ENCODE results near the gene RPS19BP1.
A peak's percentile ranks its signal among the peaks of the same experiment; 100 is the strongest.
"Not testable (repeated sequence)": the region's sequence is repeated elsewhere in the genome, so short reads cannot be mapped to it uniquely, and the experiment has no call there.

Gene RPS19BP1

DNA sequence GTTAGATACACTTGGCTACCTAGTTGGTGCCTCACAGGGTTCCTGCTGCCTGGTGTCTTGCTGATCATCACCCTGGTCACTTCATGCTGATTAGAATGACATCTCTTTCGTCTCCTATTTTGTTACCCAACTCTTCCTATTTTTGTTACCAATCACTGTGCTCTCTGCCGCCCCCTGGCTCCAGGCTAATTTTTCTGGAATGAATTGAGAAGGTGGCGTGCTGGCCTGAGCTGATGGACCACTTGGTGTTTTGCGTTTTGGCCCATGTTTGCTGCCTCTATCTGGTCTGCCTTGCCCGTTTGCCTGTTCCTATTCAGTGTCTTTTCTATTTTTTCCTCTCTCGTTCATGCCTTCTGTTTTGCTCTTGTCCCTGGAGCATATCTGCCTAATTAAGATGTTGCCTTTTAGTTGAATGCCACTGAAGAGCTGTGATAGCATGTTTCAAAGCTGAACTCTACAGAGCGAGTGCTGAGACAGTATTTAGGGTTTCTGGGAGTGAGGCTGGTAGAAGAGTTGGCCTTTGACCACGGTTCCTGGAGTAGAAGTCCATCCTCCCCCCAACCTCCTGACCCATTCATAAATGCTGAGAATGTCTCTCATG is 18.1 kb downstream of the RPS19BP1 start:
- DNase-seq (ENCODE audit: low read depth in 2 of 2, low spot score in 1 of 2): no peak

DNA sequence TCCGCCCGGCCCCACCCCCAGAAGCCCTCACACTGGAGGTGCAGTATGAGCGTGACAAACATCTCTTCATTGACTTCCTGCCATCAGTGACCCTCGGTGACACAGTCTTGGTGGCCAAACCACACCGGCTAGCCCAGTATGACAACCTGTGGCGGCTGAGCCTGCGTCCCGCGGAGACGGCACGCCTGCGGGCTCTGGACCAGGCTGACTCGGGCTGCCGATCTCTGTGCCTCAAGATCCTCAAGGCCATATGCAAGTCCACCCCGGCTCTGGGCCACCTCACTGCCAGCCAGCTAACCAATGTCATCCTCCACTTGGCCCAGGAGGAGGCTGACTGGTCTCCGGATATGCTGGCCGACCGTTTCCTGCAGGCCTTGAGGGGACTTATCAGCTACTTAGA is 18.8 kb downstream of the RPS19BP1 start:
- no peak for DNase-seq (ENCODE audit: low read depth in 2 of 2, low spot score in 1 of 2)

DNA sequence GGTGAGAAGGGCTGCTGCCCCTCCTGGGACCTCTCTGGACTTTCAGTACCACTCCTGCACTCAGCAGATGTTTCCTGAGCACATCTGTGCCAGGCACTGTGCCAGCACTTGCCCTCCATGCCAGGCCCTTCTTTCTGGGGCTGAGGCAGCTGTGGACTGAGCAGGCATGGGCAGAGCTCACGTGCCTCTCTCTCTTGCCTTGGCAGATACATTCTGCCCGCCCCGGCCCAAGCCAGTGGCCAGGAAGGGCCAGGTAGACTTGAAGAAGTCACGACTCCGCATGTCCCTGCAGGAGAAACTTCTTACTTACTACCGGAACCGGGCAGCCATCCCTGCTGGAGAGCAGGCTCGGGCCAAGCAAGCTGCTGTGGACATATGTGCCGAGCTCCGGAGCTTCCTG is 20.5 kb downstream of the RPS19BP1 start:
- no peak for DNase-seq (ENCODE audit: low read depth in 2 of 2, low spot score in 1 of 2)

DNA sequence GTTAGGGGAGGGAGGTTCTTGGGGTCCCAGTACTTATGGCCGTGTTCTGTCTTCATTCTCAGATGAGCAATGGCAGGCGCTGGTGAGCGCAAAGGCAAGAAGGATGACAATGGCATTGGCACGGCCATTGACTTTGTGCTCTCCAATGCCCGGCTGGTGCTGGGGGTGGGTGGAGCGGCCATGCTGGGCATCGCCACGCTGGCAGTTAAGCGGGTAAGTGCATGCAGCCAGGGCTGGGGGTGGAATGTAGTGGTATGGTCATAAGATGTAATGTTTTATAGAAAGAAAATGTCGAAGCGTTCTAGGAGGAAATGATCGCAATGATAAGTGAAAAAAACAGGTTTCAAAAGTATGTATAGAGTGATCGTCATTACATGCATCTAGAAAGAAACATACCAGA is 21.3 kb downstream of the RPS19BP1 start:
- DNase-seq (ENCODE audit: low read depth in 2 of 2, low spot score in 1 of 2): no peak

DNA sequence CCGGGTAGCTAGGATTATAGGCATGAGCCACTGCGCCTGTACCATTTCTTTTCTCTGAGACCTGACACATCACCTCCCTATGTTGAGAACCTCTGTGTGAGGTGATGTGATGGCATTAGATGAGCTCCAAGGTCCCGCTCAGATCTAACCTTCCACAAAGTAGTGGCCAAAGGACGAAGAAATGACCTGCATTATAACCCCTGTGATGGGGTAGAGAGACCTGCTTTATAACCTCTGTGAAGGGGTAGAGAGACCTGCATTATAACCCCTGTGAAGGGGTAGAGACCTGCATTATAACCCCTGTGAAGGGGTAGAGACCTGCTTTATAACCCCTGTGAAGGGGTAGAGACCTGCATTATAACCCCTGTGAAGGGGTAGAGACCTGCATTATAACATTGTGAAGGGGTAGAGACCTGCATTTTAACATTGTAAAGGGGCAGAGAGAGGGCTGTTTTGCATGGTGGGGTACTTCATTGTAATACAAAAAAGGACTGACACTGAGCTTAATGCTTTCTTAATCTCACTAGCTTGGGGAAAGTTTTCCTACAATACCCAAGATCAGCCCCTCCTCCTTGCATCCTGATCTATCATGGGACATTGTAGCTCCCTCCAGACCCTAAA is 21.9 kb downstream of the RPS19BP1 start:
- DNase-seq (ENCODE audit: low read depth in 2 of 2, low spot score in 1 of 2): no peak

DNA sequence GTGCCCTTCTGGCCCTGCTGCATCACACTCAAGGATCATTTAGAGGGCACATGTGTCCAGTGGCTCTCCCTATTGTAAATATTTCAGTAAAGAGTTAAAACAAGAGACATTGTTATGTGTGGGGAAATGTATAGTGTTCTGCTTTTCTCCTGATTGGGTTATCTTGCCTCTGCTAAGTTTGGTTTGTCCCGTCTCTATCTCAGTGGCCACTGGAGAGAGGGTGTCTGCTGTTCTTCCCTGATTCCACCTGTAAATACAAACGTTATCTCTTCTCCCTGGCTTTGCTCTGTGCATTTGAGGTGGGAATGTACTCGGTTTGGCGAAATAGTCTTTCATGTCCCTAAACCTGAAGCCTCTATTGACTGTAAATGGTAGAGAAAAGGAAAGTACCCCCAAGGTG is 24.2 kb downstream of the RPS19BP1 start:
- no peak for DNase-seq (ENCODE audit: low read depth in 2 of 2, low spot score in 1 of 2)

DNA sequence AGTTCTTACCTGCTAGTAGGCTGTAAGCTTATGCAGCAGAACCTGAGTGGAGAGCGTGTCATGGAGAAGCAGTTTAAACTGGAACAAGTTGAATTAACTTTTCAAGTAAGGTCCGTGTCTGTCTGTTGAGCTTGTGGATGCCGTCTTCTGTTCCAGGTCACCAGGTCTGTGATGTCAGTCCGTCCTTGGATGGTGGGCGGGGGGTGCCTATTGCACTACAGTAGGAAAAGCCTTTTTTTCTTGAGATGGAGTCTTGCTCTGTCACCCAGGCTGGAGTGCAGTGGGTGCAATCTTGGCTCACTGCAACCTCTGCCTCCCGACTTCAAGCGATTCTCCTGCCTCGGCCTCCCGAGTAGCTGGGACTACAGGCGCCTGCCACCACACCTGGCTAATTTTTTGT is 25.5 kb downstream of the RPS19BP1 start:
- not testable (repeated sequence) for DNase-seq (ENCODE audit: low read depth in 2 of 2, low spot score in 1 of 2)

DNA sequence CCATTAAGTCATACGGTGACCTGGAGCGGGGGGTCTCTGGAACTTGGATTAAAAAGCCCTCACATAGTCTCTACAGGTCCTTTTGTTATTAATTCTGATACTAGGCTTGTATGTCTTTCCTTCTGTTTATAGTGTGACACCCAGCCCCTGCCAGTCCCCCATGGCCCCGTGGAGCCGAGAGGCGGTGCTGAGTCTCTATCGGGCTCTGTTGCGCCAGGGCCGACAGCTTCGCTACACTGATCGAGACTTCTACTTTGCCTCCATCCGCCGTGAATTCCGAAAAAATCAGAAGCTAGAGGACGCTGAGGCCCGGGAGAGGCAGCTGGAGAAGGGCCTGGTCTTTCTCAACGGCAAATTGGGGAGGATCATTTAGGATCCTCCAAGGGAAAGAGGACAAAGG is 28.5 kb downstream of the RPS19BP1 start:
- DNase-seq (ENCODE audit: low read depth in 2 of 2, low spot score in 1 of 2): no peak

DNA sequence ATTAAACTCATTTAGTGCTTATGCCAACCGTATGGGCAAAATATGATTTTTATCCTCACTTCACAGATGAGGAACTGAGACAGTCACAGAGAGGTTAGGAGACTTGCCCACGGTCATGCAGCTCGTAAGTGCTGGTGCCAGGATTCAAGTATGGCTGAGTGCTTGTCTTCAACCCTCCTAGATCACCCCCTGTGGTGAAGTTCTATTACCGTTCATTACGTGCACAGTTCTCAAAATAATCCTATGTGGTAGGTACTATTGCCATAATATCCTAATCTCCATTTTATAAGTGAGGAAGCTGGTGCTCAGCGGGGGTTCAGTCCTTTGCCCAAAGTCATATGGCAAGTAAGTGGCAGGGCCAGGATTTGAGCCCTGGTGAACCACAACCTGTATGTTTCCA is 28.9 kb downstream of the RPS19BP1 start:
- no peak for DNase-seq (ENCODE audit: low read depth in 2 of 2, low spot score in 1 of 2)

DNA sequence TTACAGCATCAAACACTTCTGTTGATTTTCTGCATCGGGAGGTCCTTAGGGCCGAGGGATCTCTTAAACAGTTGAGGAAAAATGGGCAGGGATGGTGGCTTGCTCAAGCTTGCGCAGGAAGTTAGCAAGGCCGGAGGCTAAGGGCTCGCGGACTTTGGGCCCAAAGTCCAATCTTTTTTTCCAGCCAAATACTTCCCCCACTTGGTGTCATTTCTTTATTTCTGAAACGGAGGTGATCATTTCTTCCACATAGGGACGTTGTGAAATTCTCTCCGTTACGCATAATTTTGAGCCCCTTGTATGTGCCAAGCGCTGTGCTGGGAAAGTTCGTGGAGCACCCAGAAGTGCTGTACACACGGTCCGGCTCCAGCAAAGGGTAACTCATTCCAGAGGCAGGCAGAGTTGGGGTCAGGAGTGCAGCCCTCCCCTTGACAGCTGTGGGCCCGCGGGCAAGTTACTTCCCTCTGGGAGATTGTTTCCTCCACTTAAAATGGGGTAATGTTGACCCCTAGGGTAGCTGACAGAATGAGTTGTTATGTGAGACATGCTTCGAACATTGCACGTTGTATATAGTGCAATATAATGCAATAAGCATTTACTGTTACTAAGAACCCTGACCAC is 29.6 kb downstream of the RPS19BP1 start:
- no peak for DNase-seq (ENCODE audit: low read depth in 2 of 2, low spot score in 1 of 2)

DNA sequence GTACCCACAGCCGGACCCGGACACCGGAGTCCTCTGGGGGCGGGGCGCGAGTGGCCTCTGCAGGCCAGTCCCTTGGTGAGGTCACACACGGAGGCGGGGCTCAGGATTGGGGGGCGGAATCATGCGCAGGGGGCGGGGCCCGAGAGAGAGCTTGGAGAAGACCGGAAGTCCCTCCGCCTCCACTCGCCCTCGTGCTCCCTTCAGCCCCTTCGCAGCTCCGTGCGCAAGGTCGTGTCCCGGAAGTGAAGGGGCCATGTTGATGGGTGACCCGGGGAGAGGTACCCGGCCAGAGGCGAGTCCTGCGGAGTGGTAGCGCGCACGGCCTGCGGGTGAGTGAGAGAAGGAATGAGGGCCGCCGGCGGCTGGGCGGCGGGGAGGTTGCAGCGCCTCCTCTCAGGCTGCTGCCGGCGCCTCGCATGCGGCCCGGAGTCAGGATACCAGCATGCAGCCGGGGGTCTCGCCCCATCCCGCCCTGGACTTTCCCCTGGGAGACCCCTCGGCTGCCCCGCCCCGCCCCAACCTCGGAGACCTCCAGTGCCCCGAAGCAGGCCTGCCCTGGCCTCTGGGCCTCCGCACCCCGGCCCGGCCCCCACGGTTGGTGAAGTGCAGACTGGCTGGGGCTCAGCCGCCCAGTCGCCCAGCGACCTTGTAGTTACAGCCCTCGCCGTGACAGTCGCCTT is 30.3 kb downstream of the RPS19BP1 start, which contains the start of gene MIEF1:
TSS of gene MIEF1 (plus strand) at position 182 of the 680 bp plus-strand sequence. CDS start 9,005 bp downstream, outside the sequence.
- DNase-seq (ENCODE audit: low read depth in 2 of 2, low spot score in 1 of 2): peak; percentile 80 to 88

DNA sequence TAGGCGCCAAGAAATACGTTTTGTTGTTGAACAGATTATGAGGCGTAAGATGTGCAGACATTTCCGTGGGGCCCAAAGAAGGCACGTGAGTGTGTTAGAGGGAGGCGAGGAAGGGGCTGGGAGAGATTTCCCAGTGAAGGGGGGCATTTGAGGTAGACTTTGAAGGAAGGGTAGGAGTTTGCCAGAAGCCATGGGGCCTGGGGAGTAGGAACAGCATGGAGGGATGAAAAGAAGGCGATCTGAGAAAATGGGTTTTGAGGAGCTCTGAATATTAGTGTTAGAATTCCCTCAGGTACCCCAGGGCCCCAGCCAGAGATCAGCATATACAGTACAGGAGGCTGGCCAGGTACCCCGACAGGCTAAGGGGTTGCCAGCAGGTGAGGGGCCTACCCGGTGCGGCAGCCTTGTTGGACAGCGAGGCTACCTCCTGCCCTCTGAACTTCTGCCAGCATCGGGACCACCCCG is 30.9 kb downstream of the RPS19BP1 start:
- no peak for DNase-seq (ENCODE audit: low read depth in 2 of 2, low spot score in 1 of 2)

DNA sequence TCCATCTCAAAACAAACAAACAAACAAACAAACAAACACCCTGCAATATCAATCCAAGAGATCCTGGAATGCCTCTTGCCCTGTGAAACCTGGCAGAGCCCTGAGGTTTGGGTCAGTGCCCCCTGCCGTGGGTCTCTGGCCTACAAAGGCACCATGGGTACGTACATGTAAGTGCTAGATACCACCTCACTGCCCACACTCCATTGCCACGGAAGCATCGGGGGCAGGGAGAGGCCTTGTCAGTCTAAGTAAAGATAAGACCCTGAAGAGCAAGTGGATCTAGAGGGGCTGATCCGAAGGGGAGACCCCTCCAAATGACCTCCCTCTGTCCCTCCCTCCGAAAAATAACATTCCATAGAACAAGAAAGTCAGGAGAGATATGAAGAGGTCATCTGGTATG is 32.4 kb downstream of the RPS19BP1 start:
- no peak for DNase-seq (ENCODE audit: low read depth in 2 of 2, low spot score in 1 of 2)

DNA sequence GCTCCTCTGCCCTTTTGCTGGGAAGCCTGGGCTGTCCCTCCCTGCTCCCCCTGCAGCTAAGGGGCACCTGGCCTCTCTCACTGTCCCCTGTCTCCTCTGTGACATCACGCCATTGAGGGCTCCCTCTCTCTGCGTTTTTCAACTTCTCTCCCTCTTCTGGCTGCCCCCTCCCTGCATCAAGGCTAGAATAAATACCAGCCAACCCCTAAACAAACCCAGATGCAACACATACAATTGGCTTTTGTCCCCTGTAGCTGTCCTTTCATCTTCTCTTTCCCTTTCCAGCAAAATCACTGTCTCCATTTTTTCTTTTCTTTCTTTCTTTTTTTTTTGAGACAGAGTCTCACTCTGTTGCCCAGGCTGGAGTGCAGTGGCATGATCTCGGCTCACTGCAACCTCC is 33.7 kb downstream of the RPS19BP1 start:
- DNase-seq (ENCODE audit: low read depth in 2 of 2, low spot score in 1 of 2): no peak

DNA sequence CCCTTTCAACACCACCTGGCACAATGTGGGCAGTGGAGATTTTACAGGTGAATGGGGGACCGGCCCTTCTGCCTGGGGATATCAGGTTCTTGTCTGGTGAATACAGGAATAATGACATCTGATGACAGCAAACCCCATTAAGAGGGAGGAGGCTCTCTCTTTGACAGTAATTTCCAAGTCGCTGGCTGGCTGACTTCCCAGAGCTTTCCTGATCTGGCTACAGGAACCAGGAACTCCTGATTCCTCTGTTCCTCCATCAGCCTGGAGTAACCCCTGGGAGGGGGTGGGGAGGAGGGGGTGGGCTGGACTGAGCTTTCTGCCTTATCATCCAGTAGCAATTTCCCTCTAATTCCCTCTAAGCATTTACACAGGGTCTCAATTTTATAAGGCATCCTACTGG is 34.2 kb downstream of the RPS19BP1 start:
- DNase-seq (ENCODE audit: low read depth in 2 of 2, low spot score in 1 of 2): no peak

DNA sequence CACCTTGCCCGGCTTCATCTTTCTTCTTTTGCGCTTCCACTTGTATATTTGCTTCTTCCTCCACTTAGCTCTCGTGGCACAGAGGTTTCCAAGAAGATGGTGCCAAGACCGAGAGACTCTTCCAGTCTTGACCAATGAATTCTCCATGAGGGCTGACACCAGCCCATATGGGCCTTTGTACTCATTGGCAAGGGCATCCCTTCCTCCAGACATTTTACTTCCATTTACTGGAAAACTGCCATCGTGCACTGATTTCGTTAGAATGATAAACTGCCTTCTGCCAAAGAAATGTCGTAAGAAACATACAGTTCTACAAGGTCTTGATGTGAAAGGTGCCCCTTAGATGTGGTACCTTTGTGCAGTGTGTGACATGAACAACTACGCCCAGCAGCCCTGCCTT is 35.1 kb downstream of the RPS19BP1 start:
- DNase-seq (ENCODE audit: low read depth in 2 of 2, low spot score in 1 of 2): no peak

DNA sequence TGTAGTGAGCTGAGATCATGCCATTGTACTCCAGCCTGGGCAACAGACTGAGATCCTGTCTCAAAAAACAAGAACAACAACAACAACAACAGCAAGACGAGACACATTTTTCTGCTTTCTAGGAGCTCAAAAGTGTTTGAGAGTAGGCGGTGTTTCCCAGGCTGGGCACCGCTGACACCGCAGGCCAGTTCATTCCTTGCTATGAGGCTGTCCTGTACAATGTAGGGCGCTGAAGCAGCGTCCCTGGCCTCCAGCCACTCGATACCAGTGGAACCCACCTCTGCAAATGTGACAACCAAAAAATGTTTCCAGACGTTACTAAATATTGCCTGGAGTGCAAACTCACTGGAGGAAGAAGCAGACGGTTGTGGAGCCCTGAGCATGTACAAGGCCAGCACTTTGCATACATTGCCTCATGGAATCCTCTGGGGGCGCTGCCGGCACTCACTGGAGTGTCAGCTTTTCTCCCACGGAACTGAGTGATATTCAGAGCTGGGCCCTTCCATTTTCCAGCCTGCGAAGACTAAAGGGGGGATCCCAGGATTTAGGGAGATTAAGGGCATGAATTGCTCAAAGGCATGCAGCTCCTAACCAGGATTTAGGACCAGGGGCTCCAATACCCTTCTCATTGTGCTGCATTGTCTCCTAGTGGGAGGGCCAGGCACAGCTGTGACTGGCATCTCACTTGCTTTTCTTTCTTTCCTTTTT is 36.3 kb downstream of the RPS19BP1 start:
- peak in 1 of 2 donors; percentile 8 for DNase-seq (ENCODE audit: low read depth in 2 of 2, low spot score in 1 of 2)

DNA sequence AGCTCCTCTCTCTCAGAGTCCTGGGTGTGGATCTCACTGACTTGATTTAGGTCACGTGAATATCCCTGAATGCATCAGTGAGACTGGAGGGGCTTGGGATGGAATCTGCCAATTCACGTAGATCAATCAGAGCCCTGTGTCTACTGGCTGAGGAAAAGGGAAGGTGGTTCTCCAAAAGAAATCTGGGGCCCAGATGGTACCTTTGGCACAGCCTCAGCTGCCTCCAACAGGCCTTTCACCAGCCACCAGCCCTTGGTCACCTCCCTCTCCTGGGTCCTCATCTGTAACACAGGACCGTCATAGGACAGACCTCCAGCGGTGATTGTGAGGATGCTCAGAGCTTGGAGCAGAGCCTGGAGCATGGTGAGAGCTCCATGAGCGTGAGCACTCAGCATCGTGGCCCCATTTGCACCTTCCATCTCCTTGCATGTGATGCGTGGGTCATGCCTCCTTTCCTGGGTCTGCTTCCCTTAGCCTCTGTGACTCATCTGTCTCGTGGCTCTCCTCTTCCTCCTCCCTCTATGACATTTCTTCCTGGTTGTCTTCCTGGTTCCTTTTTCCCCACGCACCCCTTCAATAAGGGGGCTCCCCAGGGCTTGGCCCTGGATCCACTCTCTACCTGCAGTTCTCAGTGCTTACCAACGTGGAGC is 38.0 kb downstream of the RPS19BP1 start:
- DNase-seq (ENCODE audit: low read depth in 2 of 2, low spot score in 1 of 2): no peak

DNA sequence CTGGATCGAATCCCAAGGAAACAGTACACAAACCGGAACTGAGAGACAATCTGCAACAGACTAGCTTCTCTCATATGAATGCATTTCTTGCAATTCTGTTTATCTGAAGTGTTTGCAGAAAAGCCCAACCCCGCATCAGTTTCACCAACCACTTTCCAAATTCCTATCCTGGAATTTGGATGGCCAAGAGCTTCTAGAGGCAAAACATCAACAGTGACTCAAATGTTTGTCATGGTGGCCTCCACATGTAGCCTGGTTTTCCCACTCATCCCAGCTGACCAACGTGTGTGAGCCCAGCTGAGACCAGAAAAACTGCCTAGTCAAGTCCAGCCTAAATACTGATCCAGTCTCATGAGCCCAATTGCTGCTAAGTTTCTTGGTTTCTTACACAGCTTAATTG is 38.8 kb downstream of the RPS19BP1 start:
- DNase-seq (ENCODE audit: low read depth in 2 of 2, low spot score in 1 of 2): no peak

DNA sequence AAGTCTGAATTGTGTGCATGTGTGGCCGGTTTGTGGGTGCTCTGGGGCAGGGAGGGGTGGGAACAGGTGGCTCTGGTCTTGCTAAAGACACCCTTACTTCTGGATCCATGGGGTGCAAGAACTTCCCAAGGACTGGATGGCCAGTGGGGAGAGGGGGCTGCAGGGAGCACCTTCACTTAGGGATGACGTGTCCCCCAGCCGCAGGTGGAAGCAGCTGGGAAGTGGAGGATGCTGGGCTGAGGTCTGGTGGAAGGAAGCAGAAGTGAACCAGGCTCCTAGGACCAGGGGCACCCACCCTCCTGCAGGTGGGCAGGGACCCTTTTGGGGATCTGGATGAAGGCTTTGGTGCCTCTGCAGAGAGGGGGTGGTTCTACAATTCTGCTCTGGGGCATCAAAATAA is 40.4 kb downstream of the RPS19BP1 start:
- DNase-seq (ENCODE audit: low read depth in 2 of 2, low spot score in 1 of 2): no peak

DNA sequence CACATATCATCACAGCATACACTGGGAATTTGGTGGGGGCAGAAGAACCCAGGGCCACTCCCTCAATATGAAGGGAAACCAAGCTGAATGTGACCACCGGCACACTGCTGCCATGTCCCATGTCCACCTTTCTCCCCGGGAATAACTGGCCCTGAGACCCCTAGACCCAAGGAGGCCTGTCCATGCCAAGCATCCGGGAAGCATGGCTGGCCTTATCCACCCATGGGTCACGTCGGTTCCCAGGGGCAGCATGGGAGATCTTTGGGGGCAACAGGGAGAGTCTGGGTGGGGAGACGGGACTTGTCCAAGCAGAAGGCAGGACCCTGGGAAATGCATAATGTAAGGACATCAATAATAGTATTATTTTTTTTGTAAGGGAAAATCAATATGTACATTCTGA is 40.9 kb downstream of the RPS19BP1 start:
- no peak for DNase-seq (ENCODE audit: low read depth in 2 of 2, low spot score in 1 of 2)
